HG02623 (cell line): ENCODE measurements around the gene BCR.

ENCODE experiments used
- ATAC-seq: cut with Tn5 transposase; IDR thresholded peaks from one replicate; pipeline ENCODE4 v1.9.1; 2021; ENCODE audit warnings: moderate library complexity; ENCODE audit not compliant: unreplicated experiment

Gene BCR

GRCh38 chr22:23175817-23176644 lies 4.3 kb upstream of the BCR start:
- no peak for ATAC-seq

GRCh38 chr22:23176645-23177027 lies 3.7 kb upstream of the BCR start:
- no peak for ATAC-seq

GRCh38 chr22:23177197-23177596 lies 3.1 kb upstream of the BCR start:
- ATAC-seq, result no peak

DNA sequence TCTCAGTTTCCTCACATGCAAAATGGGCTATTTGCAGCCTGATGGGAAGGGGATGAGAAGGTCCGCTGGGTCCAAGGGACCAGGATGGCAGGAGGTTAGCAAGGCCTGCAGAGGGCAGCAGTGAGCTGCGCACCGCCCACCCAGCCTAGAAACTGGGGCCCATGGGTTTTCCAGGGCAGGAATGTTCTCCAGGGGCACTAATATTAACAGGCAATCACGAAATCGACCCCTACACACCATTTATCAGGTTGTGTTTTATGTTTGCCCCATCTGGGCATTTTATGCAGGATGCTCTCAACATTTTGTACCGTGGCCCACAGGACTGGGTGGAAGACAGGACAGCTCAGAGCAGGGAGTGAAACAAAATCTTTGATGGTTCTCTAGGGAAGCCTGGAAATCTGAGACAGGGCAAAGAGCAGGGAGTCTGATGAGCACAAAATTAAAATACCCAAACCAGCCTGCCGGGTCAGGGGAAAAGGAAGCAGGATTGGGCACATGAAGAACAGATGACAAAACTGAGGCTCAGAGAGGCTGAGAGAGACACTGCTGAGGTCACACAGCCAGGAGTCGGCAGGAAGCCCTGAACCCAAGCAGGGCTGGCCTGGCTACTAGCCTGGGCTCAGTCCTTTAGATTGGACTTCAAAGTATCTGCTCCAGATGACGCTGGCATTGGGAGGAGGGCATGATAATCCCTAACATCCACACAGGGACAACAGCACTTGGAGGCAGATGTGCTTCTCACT lies 1.6 kb upstream of the BCR start:
- no peak for ATAC-seq

GRCh38 chr22:23179381-23180299 lies 669 bp upstream of the BCR start:
- no peak for ATAC-seq

- ATAC-seq, result no peak
Observed at GRCh38 chr22:23180893-23181720, 798 bp downstream of the BCR start.

- ATAC-seq, result no peak
Observed at GRCh38 chr22:23181721-23182308, 1.5 kb downstream of the BCR start.

- ATAC-seq, result no peak
Observed at GRCh38 chr22:23182309-23183060, 2.2 kb downstream of the BCR start.

DNA sequence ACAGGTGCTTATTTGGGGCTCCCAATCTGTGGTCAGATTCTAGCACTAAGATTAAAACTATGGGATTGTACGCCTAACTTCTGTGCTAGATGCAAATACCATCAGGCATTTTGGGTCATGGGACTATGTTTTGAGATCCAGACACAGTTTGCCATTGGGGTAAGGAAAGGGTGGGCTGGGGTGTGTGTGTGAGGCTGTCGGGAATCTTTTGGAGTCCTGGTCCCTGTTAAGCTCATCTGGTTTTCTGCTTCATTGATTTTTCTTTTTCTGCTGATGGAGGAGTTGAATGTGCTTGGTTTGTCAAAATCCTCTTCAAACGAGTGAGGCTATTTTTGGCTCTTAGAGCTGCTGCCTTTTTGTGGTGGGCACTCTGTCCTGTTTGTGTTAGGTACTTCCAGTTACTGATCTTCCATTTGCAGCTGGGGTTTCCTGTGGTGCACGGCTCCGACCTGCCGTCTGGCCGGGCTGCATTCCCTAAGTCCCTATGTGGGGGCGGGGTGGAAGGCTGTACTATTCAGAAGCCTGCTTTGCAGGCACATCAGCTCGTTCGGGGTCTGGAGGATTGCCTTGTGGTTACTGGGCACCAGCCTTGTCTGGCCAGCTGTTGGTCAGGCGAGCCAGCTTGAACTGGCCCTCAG lies 2.9 kb downstream of the BCR start:
- no peak for ATAC-seq

- ATAC-seq, result no peak
Observed at GRCh38 chr22:23184100-23184763, 3.9 kb downstream of the BCR start.

DNA sequence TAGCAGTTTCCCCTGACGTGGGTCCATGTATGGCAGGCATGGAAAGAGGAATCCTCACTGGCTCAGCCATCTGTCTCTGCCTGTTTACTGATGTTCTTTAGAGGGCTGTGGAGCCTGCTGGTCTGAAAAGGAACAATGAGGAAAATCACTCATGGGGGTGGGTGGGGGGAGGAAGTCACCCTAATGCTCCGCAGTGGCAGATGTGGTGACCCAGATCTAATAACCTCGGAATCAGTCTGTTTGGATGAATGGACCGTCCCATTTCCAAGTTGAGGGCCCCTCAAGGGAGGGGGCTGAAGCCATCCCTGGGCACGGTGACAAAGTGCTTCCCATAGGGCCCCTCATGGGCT lies 4.4 kb downstream of the BCR start:
- ATAC-seq, result no peak

DNA sequence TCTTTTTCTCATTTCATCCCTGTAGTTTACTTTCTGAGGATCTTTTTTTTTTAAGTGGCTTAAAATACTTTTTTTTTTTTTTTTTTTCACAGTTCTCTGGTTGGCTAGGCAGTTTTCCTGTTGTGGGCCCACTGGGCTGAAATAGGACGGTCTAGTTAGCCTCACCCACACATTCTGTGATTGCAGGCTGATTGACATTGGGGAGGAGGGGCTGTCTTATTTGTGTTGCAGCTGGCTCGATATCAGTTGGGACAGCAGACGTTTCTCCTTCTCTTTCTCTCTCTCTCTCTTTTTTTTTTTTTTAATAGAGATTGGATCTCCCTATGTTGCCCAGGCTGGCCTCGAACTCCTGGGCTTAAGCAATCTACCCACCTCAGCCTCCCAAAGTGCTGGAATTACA lies 6.9 kb downstream of the BCR start:
- ATAC-seq, result no peak

- no peak for ATAC-seq
Observed at GRCh38 chr22:23187871-23188700, 7.8 kb downstream of the BCR start.

DNA sequence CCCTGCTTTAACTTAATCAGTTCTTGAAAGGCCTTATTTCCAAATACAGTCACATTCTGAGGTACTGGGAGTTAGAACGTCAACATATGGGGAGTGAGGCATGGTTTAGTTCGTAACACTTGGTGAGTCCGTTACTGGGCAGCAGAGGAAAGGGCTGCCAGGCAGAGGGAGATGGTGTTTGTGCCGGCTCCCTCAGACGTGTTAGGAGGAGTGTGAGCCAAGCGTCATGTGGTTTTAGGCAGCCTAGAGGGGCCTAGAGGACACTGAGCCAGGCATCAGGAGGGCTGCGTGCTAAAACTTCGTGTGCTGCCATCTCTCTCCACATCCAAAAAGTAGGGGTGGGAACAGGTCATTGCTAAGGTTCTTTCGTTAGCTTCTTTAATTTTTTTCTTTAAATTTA lies 10.2 kb downstream of the BCR start:
- no peak for ATAC-seq

GRCh38 chr22:23192133-23192532 lies 11.8 kb downstream of the BCR start:
- no peak for ATAC-seq

DNA sequence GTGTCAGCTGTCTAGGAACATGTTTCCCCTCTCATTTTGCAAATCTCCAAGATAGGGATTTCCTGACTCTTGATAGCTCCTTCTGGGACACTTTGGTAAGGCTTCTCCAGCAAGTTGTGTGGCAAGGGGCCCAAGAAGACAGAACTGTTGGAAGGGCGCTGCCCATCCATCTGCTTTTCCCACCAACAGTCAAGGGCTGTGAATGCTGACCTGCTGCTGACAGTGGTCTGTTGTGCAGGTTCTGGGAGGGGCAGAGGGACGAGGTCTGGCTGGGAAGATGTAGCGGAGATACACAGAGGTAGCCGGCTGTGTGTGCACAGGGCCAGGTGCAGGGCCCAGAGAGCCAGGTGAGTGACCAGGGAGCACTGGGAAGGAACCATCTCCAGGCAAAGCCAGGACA lies 12.2 kb downstream of the BCR start:
- no peak for ATAC-seq

GRCh38 chr22:23193196-23193827 lies 13.0 kb downstream of the BCR start:
- no peak for ATAC-seq
